Forelimb muscle (tissue), 1 donor: ENCODE data around the gene CAPZA1. TPM values are rescaled to one million over a fixed set of nuclear protein-coding genes. Genes with fewer than 3 reads are reported as not detected.
"Not testable (repeated sequence)": the region's sequence is repeated elsewhere in the genome, so short reads cannot be mapped to it uniquely, and the experiment has no call there.

ENCODE experiments used
- DNase-seq: peaks from one replicate; pipeline ENCODE4 v3.0.0-alpha.2; 2013; ENCODE audit warnings: low read depth
- polyA plus RNA-seq: library from polyadenylated mRNA; unstranded; fragments of 120-200 nt; gene quantifications from one replicate; pipeline ENCODE4 v1.2.1, GENCODE V29; 2013; ENCODE audit not compliant: insufficient read length

Gene CAPZA1
- polyA plus RNA-seq, 1 donor: 75.0 TPM

DNA sequence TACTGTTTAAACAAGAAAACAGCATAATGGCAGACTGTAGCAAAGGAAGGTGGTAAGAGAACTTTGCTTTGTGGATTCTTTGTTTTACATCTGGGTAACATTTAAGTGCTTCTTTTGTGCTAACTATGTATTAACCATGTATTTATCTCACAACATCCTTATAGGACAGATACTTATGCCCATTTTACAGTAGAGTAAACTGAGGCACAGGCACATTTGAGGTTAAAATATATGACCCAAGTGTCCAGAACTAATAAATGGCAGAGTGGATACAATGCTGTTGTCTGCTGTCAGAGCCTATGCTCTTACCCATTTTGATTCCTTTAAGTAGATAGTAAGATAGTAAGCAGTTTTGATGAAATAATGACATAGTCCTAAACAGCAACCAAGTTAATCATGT, 7.3 kb downstream of the CAPZA1 start:
- no peak for DNase-seq

GRCh38 chr1:112628516-112628915, 8.9 kb downstream of the CAPZA1 start:
- DNase-seq: no peak

GRCh38 chr1:112629256-112629655, 9.6 kb downstream of the CAPZA1 start:
- no peak for DNase-seq

DNA sequence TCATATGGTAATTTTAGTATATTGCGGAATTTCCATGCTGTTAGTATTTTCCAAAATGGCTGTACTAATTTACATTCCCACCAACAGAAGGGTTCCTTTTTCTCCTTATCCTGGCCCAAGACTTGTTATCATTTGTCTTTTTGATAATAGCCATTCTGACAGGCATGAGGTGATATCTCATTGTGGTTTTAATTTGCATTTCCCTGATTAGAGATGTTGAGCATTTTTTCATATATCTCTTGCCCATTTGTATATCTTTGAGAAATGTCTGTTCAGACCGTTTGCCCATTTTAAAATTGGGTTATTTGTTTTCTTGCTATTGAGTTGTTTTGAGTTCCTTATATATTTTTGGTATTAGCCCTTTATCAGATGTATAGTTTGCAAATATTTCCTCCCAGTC, 14.0 kb downstream of the CAPZA1 start:
- no peak for DNase-seq

DNA sequence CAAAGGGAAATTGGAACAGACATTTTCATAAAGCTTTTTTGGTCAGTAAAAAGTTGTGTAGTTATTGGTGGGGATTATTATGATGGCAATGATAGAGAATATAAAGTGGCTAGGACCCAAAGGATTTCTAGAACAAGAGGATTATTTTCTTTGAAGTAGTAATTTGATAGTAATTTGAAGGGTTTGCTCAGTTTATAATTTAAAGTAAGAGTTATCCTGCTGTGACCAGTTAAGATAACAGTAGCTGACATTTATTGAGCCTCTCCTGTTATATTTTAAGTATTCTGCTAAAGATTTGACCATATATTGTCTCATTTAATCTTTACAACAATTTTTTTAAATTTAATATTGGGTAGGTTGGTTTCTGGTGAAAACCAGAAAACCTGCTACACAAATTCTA, 14.7 kb downstream of the CAPZA1 start:
- no peak for DNase-seq

DNA sequence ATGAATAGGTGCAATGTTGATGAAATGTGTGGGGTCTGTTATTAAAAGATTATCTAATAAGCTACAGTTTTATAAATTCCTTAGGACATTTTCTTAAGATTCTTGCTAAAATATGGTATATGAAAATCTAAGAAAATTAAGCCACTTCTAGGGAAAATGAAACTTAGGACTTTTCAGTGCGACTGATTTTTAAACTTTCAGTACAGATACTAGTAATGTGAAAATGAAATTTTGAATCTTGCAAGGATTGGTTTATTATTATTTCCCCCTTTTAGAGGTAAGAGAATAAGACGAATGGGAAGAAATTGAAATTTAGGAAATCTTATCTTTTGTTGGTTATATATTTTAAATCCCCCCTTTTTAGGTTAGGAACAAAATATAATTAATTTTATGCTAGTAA, 16.4 kb downstream of the CAPZA1 start:
- DNase-seq: no peak

GRCh38 chr1:112636597-112637253, 17.1 kb downstream of the CAPZA1 start:
- DNase-seq: no peak

- no peak for DNase-seq
Measured at GRCh38 chr1:112637254-112638109, 17.9 kb downstream of the CAPZA1 start.

GRCh38 chr1:112638110-112638428, 18.4 kb downstream of the CAPZA1 start:
- DNase-seq: no peak

GRCh38 chr1:112640437-112640836, 20.8 kb downstream of the CAPZA1 start:
- not testable (repeated sequence) for DNase-seq

DNA sequence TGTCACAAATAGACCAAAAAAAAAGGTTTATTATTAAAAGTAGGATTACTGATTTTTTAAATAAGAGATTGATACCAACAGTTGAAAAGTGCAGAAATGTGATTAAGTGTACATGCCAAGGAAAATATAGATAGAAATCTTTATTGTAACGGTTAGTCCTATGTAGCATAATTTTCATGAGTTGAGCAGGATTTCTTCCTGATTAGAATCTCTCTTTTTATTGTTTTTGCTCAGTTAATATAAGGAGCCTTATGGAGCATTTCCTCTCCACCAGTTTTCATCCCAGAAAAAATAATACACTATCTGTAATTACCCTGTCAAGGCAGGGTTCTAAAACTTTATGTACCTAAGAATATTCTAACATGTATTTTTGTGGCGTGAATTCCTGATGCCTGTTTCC, 23.4 kb downstream of the CAPZA1 start:
- no peak for DNase-seq

DNA sequence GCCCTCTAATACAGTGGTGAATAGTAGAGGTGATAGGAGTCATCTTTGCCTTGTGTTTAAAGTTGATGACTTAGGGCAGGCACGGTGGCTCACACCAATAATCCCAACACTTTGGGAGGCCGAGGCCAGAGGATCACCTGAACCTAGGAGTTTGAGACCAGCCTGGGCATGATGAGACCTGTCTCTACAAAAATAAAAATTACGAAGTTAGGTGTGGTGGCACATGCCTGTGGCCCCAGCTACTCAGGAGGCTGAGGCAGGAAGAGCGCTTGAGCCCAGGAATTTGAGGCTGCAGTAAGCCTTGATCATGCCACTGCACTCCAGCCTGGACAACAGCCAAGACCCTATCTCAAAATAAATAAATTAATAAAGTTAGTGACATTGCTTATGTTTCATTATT, 26.6 kb downstream of the CAPZA1 start:
- DNase-seq: no peak

DNA sequence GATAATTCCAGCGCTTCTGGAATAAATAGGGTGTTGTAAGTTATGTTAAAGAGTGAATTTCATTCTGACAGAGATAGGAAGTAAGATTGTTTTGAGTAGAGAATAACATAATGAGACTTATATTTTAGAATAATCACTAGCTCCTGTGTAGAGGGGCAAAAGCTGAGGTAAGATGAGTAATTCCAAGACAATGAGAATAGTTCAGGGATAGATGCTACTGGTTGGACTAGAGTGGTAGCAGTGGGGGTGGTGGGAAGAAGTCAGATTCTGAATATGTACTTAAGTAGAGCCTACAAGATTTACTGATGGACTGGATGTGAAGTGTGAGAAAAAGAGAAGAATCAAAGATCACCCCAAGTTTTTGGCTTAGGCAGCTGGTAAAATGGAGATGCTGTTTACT, 31.6 kb downstream of the CAPZA1 start:
- no peak for DNase-seq

- no peak for DNase-seq
Measured at GRCh38 chr1:112665857-112666256, 46.2 kb downstream of the CAPZA1 start.

DNA sequence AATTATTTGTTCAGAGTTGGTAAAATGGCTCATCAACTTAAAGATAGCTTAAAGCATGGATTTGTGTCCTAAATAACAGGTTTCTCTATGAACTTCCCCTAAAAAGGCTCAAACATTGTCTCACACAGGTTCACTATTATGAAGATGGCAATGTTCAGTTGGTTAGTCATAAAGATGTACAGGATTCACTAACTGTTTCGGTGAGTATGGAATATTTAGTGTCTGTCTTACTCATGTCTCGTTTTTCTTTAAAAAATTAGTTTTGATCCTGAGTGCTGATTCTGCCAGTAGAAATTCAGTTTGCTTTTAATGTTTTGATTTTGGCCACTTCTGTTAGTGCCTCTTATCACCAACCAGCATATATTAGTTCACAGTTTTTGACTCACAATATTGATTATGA, 47.3 kb downstream of the CAPZA1 start:
- no peak for DNase-seq

DNA sequence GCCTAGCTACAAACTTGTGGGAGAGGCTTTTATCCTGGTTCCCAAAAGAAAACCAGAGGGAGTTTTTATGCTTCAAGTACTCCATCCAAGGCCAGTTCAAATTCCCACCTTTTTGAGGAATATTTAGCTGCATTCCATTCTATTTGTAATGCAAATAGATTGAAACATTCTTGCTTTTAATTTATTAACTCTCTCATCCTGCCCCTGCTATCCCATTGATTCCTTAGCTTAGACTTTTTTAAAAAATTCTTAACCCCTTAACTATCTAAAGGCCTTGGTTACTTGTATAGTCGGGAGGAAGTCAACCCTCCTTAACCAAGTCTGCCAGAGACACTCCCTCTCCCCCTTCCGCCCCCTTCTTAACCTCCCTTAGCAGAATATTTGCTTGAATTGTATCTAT, 52.4 kb downstream of the CAPZA1 start:
- DNase-seq: no peak

DNA sequence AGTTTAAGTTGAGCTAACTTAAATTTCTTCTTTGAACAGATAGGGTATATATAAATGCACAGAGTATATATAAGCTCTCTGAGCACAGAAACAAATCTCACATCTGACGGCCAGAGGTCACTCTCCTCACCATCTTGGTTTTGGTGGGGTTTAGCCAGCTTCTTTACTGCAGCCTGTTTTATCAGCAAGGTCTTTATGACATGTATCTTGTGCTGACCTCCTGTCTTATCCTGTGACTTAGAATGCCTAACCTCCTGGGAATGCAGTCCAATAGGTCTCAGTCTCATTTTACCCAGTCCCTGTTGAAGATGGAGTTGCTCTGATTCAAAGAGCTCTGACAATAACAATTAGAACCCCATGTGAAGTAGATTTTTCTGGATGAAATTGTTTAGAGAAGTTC, 53.2 kb downstream of the CAPZA1 start:
- no peak for DNase-seq

DNA sequence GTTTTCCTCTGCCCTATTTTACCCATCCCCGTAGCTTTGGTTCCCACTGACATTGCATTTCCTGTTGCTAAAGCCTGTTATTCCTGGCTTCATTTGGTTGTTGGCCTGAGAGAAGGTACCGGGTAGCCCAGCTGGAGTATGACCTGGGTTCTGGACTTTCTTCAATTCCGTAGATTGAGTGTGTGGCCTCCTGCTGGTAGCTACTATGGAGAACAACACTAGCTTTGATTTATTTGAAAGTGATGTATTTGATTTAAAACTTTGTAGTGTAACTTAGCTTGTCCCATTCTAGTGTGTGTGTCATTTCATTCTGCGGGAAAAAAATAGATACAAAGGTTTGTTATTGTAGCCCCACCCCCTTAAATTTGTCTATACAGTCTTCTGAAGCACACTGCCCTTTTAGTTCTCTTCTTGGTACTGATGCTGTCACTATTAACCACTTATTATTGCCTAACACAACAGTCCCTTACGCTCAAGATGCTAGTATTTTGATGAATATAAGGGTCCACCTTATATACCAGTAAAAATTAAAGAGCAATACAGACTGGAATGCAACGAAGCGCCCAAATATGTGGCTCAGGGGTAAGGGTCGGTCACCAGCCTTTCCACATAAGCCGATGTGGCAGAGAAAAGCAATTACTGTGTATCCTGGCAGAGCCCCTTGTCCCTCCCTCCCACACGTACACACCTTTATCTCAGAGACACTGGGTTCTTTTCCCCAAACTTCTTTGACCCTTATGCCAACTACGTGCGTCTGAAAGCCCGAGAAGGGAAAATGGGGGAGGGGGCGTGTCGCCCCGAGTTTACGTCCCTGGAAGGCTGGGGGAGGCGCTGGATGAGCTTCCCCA, 54.2 kb downstream of the CAPZA1 start:
- peak; percentile 25 for DNase-seq

DNA sequence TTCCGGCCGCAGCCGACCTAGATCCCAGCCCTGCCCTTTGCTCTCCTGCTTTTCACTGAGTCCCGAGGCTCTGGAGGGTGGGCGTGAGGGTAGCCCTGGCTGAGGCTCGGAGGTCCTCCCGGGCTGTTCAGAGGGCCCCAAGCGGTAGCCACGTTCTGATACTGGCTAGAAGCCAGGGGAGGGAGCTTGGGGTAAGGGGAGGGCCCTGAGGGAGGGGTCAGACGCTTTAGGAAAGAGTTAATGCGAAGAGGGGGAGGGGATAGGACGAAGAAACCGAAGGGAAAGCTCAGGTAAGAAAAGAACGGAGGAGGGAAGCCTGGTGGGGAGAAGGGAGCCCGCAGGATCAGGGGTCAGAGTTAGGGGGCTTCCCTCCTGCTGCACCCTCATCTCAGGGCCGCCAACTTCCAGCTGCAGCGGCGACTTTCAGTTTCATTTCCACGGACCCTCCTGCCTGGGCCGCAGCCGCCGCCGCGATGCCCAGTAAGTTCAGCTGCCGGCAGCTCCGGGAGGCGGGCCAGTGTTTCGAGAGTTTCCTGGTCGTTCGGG, 54.9 kb downstream of the CAPZA1 start, which contains the start of gene MOV10:
TSS of gene MOV10 (plus strand) at position 220 of the 546 bp plus-strand sequence. CDS start at position 474, 254 bp downstream.
- DNase-seq: no peak

- DNase-seq: no peak
Measured at GRCh38 chr1:112674986-112675727, 55.5 kb downstream of the CAPZA1 start.

DNA sequence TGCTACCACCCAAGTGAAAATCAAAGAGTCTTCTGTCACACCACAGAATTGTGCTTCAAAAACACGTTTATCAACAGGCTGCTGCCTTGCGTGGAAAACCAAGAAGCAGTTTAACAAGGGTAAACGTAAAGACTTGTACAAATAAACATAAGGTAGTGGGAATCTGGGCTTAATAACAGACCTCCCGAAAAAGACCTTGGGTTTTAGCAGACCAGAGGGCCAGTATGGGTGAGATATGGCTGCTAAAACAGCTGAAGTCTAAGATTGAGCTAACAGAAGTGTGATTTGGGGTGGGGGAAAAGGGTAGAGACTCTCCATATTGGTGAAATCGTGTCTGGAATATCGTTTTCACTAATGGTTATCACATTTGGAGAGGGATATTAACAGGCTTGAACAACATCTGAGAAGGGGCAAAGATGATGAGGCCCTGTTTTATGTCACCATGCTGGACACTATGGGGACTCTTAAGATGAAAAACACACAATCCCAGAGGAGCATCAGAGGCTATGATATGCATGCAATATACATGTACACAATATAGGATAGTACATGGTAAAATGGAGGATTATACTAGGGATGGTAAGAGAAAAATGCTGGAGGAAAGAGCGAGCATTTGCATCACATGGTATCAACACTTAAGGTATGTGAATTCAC, 56.2 kb downstream of the CAPZA1 start:
- no peak for DNase-seq
